Suprapubic skin (tissue), 4 donors: ENCODE data around the gene SIN3B. TPM values are rescaled to one million over a fixed set of nuclear protein-coding genes. Genes with fewer than 3 reads are reported as not detected.

Experiments
- DNase-seq, 2 donors: peaks; one replicate each; pipeline ENCODE4 v3.0.0-alpha.2; 2019; ENCODE audit warnings: low spot score in 2 of 2
- H3K27ac ChIP-seq: fragments of 200-600 bp; sonication (generic); one replicate; pipeline ENCODE4 v1.5.1; 2019
- H3K27me3 ChIP-seq: fragments of 200-600 bp; sonication (generic); one replicate; pipeline ENCODE4 v1.5.1; 2019
- H3K36me3 ChIP-seq: fragments of 200-600 bp; sonication (generic); one replicate; pipeline ENCODE4 v1.5.1; 2019
- H3K4me1 ChIP-seq: fragments of 200-600 bp; sonication (generic); one replicate; pipeline ENCODE4 v1.5.1; 2019
- H3K4me3 ChIP-seq: fragments of 200-600 bp; sonication (generic); one replicate; pipeline ENCODE4 v1.5.1; 2019; ENCODE audit warnings: mild to moderate bottlenecking
- H3K9me3 ChIP-seq: fragments of 200-600 bp; sonication (generic); one replicate; pipeline ENCODE4 v1.5.1; 2019
- EP300 ChIP-seq: sonication (generic); formaldehyde crosslinking; IDR thresholded peaks from one replicate; pipeline ENCODE4 v1.6.1; 2017; ENCODE audit warnings: antibody characterized with exemption
- POLR2A ChIP-seq, 2 donors: fragments of 450-650 bp; IDR thresholded peaks; one replicate each; pipeline ENCODE4 v1.6.1; 2017; ENCODE audit warnings: antibody characterized with exemption in 2 of 2, mild to moderate bottlenecking in 2 of 2, moderate library complexity in 2 of 2
- POLR2AphosphoS5 ChIP-seq, 3 donors: sonication (generic); formaldehyde crosslinking; IDR thresholded peaks; one replicate each; pipeline ENCODE4 v1.6.1; 2017; ENCODE audit warnings: antibody characterized with exemption in 3 of 3
- WGBS: methylation state at CpG from one replicate; pipeline ENCODE4 v1.1.5; 2018; 5-methylcytosine and 5-hydroxymethylcytosine counted together
- total RNA-seq, 4 donors: library from RNA; depleted of rRNA; stranded (reverse); fragments of >200 nt; gene quantifications; one replicate each; pipeline ENCODE4 v1.1.0, GENCODE V29; 2016
- TF ChIP-seq, protein P1 (sequence below), 2 donors: fragments of 200-600 bp in 1 of 2; fragments of 450-650 bp in 1 of 2; sonication (generic) in 1 of 2; IDR thresholded peaks; one replicate each; pipeline ENCODE4 v1.5.1; 2016 to 2019; ENCODE audit warnings: antibody characterized with exemption in 2 of 2, mild to moderate bottlenecking in 1 of 2, moderate library complexity in 1 of 2

The SIN3B gene
- total RNA-seq, 4 donors from 2014 or later: 32.1 to 122 (median 39.4) TPM

DNA sequence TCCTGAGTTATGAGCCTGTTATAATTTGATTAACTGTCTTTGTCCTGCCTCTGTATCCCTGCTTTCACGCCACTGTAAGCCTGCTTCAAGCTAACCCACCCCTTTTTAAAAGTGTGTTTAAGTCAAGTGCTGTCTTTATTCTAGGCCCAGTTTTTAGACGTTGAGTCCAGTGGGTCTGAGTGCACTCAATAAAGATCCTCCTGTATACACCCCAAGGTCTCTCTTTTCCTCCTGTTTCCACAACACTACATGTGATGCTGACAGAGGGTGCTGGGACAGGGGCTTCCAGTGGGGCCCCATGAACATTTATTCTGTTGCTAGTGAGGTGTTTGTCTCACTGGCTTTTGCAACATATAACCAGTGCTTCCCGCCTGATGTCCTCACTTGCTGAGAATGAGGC lies 52.9 kb downstream of the SIN3B start:
- H3K9me3 ChIP-seq: peaks cover 5% of the 10 kb centered on the region
- peaks cover 37% of the 10 kb centered on the region for H3K36me3 ChIP-seq
- H3K4me3 ChIP-seq: no peak overlapping the region
- no peak for DNase-seq
- H3K27ac ChIP-seq: no peak overlapping the region
- no peaks in the 10 kb centered on the region for H3K27me3 ChIP-seq
- peaks cover 4% of the 10 kb centered on the region for H3K4me1 ChIP-seq
- 94% methylated on average over 3 of the region's 3 CpGs for WGBS
- TF ChIP-seq EP300: no peak

DNA sequence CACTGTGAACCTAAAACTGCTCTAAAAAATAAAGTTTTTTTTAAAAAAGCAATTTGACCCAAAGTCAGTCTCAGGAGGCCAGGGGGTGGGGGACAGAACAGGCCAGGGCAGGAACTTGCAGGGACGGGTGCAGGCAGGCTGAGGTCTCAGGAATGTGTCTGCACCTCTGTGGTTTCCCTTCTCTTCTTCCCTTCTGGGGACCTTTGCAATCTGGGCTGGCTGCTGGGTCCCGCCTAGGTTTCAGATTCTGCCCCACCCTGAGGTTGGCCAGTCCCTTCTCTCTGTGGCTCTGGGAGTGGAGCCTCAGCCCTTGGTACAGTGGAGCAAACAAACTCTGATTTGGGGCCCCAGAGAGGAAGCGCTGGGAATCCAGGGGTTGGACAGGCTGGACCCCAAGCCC lies 54.3 kb downstream of the SIN3B start:
- DNase-seq: no peak
- no peak overlapping the region for H3K4me3 ChIP-seq
- no peak overlapping the region for H3K27ac ChIP-seq
- peaks cover 5% of the 10 kb centered on the region for H3K9me3 ChIP-seq
- TF ChIP-seq, protein P1, sequence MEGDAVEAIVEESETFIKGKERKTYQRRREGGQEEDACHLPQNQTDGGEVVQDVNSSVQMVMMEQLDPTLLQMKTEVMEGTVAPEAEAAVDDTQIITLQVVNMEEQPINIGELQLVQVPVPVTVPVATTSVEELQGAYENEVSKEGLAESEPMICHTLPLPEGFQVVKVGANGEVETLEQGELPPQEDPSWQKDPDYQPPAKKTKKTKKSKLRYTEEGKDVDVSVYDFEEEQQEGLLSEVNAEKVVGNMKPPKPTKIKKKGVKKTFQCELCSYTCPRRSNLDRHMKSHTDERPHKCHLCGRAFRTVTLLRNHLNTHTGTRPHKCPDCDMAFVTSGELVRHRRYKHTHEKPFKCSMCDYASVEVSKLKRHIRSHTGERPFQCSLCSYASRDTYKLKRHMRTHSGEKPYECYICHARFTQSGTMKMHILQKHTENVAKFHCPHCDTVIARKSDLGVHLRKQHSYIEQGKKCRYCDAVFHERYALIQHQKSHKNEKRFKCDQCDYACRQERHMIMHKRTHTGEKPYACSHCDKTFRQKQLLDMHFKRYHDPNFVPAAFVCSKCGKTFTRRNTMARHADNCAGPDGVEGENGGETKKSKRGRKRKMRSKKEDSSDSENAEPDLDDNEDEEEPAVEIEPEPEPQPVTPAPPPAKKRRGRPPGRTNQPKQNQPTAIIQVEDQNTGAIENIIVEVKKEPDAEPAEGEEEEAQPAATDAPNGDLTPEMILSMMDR (IDR thresholded peaks at IDR 0.05): no peak
- no peak for TF ChIP-seq EP300
- TF ChIP-seq POLR2A (IDR thresholded peaks at IDR 0.05): no peak
- WGBS: 36% methylated on average over 2 of the region's 3 CpGs
- H3K36me3 ChIP-seq: peaks cover 23% of the 10 kb centered on the region
- no peaks in the 10 kb centered on the region for H3K27me3 ChIP-seq
- peaks cover 5% of the 10 kb centered on the region for H3K4me1 ChIP-seq

DNA sequence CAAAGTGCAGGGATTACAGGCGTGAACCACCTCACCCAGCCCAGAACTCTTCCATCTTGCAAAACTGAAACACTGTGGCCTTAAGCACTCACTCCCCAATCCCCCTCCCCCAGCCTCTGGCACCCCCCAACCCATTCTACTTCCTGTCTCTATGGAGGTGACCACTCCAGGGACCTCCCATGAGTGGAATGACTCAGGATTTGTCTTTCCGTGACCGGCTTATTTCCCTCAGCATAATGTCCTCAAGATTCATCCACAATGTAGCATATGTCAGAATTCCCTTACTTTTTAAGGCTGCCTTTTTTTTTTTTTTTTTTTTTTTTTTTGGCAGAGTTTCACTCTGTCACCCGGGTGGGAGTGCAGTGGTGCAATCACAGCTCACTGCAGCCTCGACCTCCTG lies 56.0 kb downstream of the SIN3B start:
- Histone ChIP-seq H3K4me3 (no peak overlapping the region), H3K36me3 (peaks cover 7% of the 10 kb centered on the region), H3K9me3 (peaks cover 5% of the 10 kb centered on the region), H3K27ac (no peak overlapping the region), H3K4me1 (peaks cover 15% of the 10 kb centered on the region), H3K27me3 (peaks cover 6% of the 10 kb centered on the region)
- WGBS: 48% methylated on average over 5 of the region's 5 CpGs
- TF ChIP-seq EP300: no peak
- TF ChIP-seq POLR2AphosphoS5 (IDR thresholded peaks at IDR 0.05): no peak
- no peak for TF ChIP-seq POLR2A (IDR thresholded peaks at IDR 0.05)
- TF ChIP-seq, protein P1 (IDR thresholded peaks at IDR 0.05): no peak
- DNase-seq: no peak

DNA sequence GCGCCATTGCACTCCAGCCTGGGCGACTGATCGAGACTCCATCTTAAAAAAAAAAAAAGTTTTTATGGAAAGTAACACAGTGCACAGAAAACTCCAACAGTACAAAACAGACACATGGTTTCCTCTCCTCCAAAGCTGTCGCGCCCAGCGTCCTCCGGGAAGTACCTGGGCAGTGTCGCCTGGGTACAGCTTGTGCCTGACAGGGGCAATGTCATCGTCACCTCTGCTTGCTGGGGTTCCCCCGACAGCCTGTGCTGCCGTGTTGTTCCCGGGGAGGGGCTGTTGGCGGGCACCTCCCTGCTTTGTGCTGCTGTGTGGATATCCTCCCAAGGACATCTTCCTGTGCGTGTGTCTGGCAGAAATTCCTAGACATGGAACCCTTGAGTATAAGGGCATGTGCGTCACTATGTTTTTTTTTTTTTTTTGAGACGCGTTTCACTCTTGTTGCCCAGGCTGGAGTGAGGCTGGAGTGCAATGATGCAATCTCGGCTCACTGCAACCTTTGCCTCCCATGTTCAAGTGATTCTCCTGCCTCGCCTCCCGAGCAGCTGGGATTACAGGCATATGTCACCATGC lies 57.2 kb downstream of the SIN3B start:
- no peak overlapping the region for H3K4me3 ChIP-seq
- H3K4me1 ChIP-seq: peaks cover 15% of the 10 kb centered on the region
- H3K9me3 ChIP-seq: peaks cover 5% of the 10 kb centered on the region
- no peak overlapping the region for H3K27ac ChIP-seq
- WGBS: 40% methylated on average over 20 of the region's 20 CpGs
- peak in 1 of 2 donors; percentile 82 for DNase-seq
- H3K27me3 ChIP-seq: peaks cover 6% of the 10 kb centered on the region
- TF ChIP-seq, protein P1 (IDR thresholded peaks at IDR 0.05): no peak
- TF ChIP-seq EP300 (no peak), POLR2AphosphoS5 (IDR thresholded peaks at IDR 0.05) (peak in 2 of 3 donors; percentile 36 to 86), POLR2A (IDR thresholded peaks at IDR 0.05) (no peak)
- H3K36me3 ChIP-seq: no peaks in the 10 kb centered on the region

DNA sequence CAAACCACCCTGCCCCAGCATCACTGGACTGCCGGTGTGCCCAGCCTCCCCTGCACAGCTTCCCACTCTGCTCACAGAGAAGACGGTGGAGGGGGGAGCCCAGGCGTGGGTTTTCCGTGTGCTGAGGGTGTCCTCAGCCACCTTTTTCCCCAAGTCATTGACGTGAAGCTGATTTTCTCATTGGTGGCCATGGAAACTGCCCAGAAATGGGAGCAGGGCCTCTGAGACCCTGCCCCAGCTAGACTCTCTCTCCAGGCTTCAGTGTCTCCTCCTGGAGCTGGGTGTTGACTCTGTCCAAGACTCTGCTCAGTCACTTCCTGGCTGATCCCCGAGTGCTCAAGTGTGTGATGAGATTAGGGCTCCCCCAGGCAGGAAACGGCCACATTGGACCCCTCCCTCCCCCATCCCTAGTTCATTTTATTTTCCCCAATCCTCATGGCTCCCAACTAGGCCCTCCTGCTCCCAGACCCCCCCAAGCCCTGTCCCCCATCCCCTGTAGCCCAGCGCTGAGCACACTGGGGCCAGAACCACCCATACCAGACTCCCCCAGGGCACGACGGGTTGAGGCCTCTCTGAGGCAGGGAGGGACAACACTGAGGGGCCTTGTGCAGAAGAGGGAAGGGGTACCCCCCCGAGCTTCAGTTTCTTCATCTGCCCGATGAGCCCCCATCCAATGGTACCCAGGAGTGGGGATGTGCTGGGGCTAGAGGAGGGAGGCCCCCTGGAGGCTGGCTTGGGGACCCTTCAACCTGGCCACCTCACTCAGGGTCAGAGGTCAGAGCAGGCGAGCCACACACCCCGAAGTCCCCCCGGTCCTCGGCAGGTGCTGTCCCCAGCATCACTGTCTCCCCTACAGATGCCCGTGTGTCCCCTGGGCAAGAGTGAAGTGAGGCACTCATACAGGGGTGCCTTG lies 58.4 kb downstream of the SIN3B start:
- TF ChIP-seq POLR2AphosphoS5 (IDR thresholded peaks at IDR 0.05) (no peak), EP300 (no peak), POLR2A (IDR thresholded peaks at IDR 0.05) (no peak)
- TF ChIP-seq, protein P1 (IDR thresholded peaks at IDR 0.05): no peak
- Histone ChIP-seq H3K4me1 (peaks cover 15% of the 10 kb centered on the region), H3K27ac (peak overlapping the region; percentile 15), H3K36me3 (no peaks in the 10 kb centered on the region), H3K9me3 (peaks cover 4% of the 10 kb centered on the region), H3K4me3 (no peak overlapping the region), H3K27me3 (peaks cover 6% of the 10 kb centered on the region)
- 49% methylated on average over 14 of the region's 17 CpGs for WGBS
- peak in 1 of 2 donors; percentile 67 for DNase-seq
